CD4-positive, alpha-beta T cell treated with Interferon alpha-2 for 1 hour (primary cell): ENCODE results near the gene JMJD8.

Source experiments
- DNase-seq, 2 donors: peaks; one replicate each; pipeline ENCODE4 v3.0.0-alpha.2; 2020 to 2022

JMJD8 gene

GRCh38 chr16:658679-659571, 25.2 kb downstream of the JMJD8 start:
- no peak for DNase-seq

- DNase-seq = no peak
These were observed 26.6 kb downstream of the JMJD8 start for GRCh38 chr16:657487-657886.

GRCh38 chr16:654034-654433, 30.1 kb downstream of the JMJD8 start:
- DNase-seq = no peak

- no peak for DNase-seq
These were observed 31.5 kb downstream of the JMJD8 start for GRCh38 chr16:652454-653305.

- DNase-seq = no peak
These were observed 32.3 kb downstream of the JMJD8 start for GRCh38 chr16:651844-652243.

- no peak for DNase-seq
These were observed 34.5 kb downstream of the JMJD8 start for GRCh38 chr16:649631-650030.

GRCh38 chr16:648781-649589, 35.1 kb downstream of the JMJD8 start, which contains the start of gene WDR90:
Gene WDR90 (plus strand): TSS chr16:649365. CDS start chr16:649417, 52 bp downstream.
- DNase-seq = peak; percentile 86 to 91

GRCh38 chr16:648071-648780, 35.9 kb downstream of the JMJD8 start:
- peak in 1 of 2 donors; percentile 40 for DNase-seq

- DNase-seq = no peak
These were observed 36.8 kb downstream of the JMJD8 start for GRCh38 chr16:647173-647902.

GRCh38 chr16:646679-647172, 37.4 kb downstream of the JMJD8 start:
- no peak for DNase-seq

GRCh38 chr16:645852-646678, 38.1 kb downstream of the JMJD8 start:
- DNase-seq = no peak

GRCh38 chr16:644556-644955, 39.6 kb downstream of the JMJD8 start:
- DNase-seq = no peak

GRCh38 chr16:643050-643368, 41.1 kb downstream of the JMJD8 start:
- no peak for DNase-seq

GRCh38 chr16:642189-643049, 41.7 kb downstream of the JMJD8 start:
- DNase-seq = peak; percentile 39 to 40

- DNase-seq = peak; percentile 58 to 73
These were observed 42.6 kb downstream of the JMJD8 start, which contains the start of gene MCRIP2 for GRCh38 chr16:641326-642188. Gene MCRIP2 (plus strand): TSS chr16:641828. CDS start chr16:641992, 164 bp downstream.

- DNase-seq = no peak
These were observed 43.5 kb downstream of the JMJD8 start for GRCh38 chr16:640614-641013.

- no peak for DNase-seq
These were observed 45.3 kb downstream of the JMJD8 start for GRCh38 chr16:638836-639235.

- no peak for DNase-seq
These were observed 46.0 kb downstream of the JMJD8 start for GRCh38 chr16:638034-638543.
